NCI-H69 (cell line): Measurements from ENCODE around the gene GRIK4.
"Not testable (repeated sequence)": the region's sequence is repeated elsewhere in the genome, so short reads cannot be mapped to it uniquely, and the experiment has no call there.

Experiments
- DNase-seq: peaks from one replicate; lab custom pipeline; 2025; lab: John Stamatoyannopoulos, UW

GRIK4 gene

GRCh38 chr11:120606211-120607010 is 94.9 kb downstream of the GRIK4 start:
- no peak for DNase-seq

- no peak for DNase-seq
Observed at GRCh38 chr11:120608061-120608460, 96.5 kb downstream of the GRIK4 start.

- peak; percentile 84 for DNase-seq
Observed at GRCh38 chr11:120608760-120609211, 97.2 kb downstream of the GRIK4 start.

- no peak for DNase-seq
Observed at GRCh38 chr11:120610111-120610510, 98.6 kb downstream of the GRIK4 start.

- DNase-seq = no peak
Observed at GRCh38 chr11:120611581-120611980, 100.0 kb downstream of the GRIK4 start.

- no peak for DNase-seq
Observed at GRCh38 chr11:120612513-120613263, 101.1 kb downstream of the GRIK4 start.

- no peak for DNase-seq
Observed at GRCh38 chr11:120613264-120614226, 102.0 kb downstream of the GRIK4 start.

- DNase-seq = peak; percentile 49
Observed at GRCh38 chr11:120615391-120615790, 103.8 kb downstream of the GRIK4 start.

GRCh38 chr11:120618399-120618798 is 106.9 kb downstream of the GRIK4 start:
- DNase-seq = no peak

- peak; percentile 88 for DNase-seq
Observed at GRCh38 chr11:120622189-120622875, 110.8 kb downstream of the GRIK4 start.

GRCh38 chr11:120624992-120625391 is 113.4 kb downstream of the GRIK4 start:
- DNase-seq = not testable (repeated sequence)

- peak; percentile 54 for DNase-seq
Observed at GRCh38 chr11:120625565-120625964, 114.0 kb downstream of the GRIK4 start.

GRCh38 chr11:120626791-120627190 is 115.2 kb downstream of the GRIK4 start:
- DNase-seq = no peak

GRCh38 chr11:120627327-120628163 is 116.0 kb downstream of the GRIK4 start:
- DNase-seq = no peak

GRCh38 chr11:120629407-120630080 is 118.0 kb downstream of the GRIK4 start:
- DNase-seq = peak; percentile 13

GRCh38 chr11:120630122-120630521 is 118.6 kb downstream of the GRIK4 start:
- peak; percentile 12 for DNase-seq

- peak; percentile 15 for DNase-seq
Observed at GRCh38 chr11:120632579-120632978, 121.0 kb downstream of the GRIK4 start.

- no peak for DNase-seq
Observed at GRCh38 chr11:120633616-120634393, 122.3 kb downstream of the GRIK4 start.

- no peak for DNase-seq
Observed at GRCh38 chr11:120634706-120635105, 123.2 kb downstream of the GRIK4 start.
